GM21360 (cell line): ENCODE measurements around the gene CYB561.

ENCODE experiments used
- ATAC-seq: cut with Tn5 transposase; IDR thresholded peaks from one replicate; pipeline ENCODE4 v1.9.1; 2021; ENCODE audit warnings: mild to moderate bottlenecking, moderate library complexity; ENCODE audit not compliant: unreplicated experiment

Gene CYB561, protein sequence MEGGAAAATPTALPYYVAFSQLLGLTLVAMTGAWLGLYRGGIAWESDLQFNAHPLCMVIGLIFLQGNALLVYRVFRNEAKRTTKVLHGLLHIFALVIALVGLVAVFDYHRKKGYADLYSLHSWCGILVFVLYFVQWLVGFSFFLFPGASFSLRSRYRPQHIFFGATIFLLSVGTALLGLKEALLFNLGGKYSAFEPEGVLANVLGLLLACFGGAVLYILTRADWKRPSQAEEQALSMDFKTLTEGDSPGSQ

DNA sequence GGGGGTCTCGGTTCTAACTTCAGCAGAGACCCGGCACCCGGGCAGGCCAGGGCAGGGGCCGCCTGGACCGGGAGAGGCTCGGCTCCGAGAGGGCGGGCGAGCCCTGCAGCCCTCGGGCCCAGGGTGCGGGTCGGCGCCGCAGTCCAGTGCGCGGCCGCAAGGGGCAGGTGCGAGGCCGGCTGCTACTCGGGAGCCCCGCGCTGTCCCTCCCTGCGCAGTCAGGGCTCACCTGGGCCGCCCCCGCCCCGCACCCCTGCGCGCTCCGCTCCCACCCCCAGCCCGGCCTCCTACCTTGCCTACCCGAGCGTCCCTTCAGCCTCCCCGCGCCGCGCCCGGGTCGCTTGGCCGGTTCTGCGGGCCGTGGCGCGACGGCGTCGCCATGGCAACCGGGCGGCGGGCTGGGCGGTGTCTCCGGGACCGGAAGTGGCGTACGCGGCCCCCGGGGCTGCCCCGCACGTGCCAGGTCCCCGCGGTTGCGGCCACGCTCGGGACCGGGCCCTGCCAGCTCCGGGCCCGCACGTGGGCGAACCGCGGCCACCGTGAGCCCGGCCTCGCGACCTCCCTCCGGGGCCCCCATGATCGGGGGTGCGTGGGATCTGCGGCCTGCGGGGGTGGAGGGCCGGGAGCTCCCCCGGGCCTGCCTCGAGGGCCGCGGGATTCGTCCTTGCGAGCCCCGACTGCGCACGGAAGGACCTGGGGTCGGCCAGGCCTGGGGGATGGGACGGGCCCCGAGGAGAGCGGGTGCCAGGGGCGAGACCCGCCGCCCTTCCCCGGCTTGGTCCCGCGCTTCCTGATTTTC lies at the start of gene CYB561:
CYB561 (minus strand) TSS at position 353 of the 799 bp plus-strand sequence. CDS start 8,759 bp downstream, outside the sequence.
- ATAC-seq: peak; percentile 60

DNA sequence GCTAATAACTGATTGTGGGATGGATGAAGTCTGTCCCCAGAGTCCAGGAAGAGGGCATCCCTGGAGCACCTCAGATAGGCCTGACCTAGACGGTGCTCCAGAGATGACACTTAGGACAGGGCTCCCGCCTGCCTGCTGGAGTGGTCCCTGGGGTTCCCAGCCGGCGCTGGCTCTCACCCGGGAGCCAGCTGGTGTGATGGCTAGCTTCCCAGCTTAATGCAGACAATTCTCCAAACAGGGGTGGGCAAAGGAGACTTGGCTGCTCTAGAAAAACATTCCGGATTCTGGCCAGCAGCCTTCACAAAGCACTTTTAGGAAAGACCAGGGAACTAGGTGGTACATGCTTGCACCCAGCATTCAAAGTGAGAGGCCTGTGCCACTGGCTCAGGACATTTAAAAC lies 49.4 kb upstream of the CYB561 start:
- no peak for ATAC-seq

DNA sequence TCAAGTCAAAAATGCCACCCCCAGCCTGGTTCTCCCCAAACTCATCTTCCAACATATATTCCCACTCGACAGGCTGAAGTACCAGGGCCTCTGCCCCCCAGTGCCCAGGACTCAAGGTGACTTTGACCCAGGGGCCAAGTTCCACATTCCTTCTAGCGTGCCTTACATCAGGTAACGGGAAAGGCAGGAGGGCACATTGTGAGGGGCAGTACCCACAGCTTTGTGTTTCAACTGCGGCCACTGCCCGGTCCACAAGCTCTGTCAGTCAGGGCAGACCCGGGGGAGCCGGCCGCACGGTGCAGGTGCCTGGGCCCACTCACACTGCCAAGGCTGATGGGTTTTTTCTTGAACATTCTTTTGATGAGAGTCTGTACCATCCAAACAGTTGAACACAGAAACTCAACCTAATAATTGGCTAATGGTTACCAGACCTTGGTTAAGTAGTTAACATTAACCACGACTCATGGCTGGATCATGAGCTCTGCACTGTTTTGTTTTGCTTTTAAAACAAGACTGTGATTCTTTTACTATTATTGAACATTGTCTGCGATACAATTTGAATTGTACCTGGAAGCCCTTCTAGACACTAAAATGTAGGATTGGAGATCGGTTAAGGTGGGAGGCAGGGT lies 48.3 kb upstream of the CYB561 start:
- no peak for ATAC-seq

DNA sequence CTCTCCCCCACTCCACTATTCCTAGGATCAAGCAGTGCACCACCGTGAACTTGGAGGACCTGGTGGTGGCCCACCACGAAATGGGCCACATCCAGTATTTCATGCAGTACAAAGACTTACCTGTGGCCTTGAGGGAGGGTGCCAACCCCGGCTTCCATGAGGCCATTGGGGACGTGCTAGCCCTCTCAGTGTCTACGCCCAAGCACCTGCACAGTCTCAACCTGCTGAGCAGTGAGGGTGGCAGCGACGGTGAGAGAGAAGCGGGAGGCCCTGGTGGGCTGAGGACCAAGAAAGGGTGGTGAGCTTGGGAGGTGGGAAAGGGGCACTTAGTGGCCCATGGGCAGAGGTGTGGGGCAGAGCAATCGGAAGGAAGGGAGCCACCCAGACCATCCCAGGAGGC lies 47.3 kb upstream of the CYB561 start:
- ATAC-seq: no peak

DNA sequence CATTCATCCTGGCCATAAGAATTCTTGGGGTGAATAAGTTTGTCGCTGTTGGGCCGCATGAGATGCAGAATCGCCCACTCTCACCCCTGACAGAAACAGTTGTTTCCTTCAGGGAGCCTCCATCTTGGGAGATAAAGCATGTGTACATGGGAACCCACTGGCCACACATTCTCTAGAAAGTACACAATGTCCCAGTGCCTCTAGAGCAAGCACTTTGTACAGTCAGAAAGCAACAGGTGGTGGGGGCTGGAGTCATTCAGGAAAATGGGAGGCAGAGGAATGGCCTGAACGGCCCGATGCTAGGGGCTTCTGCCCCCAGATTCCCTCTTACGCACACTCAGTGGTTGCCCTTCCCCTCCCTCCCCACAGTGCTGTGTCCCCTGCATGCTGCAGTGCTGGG lies 46.8 kb upstream of the CYB561 start:
- no peak for ATAC-seq

DNA sequence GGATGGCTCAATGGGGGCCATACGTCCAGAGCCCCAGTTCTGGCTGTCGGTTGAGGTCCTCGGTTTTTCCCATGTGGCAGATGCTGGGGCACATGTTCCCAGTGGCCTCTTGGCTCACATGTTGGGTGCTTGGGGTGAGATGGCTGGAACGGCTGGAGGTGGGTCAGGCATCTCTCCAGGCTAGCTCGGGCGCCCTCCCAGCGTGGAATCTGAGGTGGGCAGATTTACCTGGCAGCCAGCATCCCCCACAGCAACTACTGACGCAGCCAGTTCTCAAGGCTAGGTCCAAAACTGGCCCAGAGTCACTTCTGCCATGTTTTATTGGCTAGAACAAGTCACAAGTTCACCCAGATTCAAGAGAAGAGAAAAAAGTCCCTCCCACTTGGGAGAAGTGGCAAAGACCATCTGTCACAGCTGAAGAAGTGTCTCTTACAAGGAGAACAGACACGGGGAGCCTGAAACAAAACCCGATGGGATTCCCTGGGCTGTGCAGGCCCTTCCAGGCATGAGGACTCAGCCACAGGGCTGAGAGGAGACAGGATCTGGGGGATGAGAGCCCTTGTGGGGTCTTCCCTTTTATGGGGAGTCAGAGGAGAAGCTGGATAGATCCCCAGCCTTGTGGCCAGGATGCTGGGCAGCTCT lies 46.0 kb upstream of the CYB561 start:
- no peak for ATAC-seq

DNA sequence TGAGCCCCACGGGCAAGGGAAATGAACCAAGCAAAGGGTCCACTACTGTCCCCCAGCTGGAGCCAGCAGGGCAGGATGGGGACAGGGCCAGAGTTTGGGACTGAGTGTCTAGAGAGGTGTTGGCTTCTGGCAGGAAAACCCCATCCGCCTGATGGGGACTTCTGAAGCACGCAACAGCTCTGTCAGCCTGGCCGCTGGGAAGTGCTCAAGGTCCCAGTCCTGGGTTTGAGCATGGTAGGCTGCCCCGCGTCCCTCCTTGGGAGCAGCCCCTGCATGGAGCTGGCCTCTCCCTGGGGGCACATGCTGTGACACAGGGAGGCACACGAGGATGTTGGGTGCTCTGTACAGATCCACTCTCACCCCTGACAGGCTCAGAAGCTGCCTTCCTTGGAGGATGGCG lies 45.3 kb upstream of the CYB561 start:
- no peak for ATAC-seq

DNA sequence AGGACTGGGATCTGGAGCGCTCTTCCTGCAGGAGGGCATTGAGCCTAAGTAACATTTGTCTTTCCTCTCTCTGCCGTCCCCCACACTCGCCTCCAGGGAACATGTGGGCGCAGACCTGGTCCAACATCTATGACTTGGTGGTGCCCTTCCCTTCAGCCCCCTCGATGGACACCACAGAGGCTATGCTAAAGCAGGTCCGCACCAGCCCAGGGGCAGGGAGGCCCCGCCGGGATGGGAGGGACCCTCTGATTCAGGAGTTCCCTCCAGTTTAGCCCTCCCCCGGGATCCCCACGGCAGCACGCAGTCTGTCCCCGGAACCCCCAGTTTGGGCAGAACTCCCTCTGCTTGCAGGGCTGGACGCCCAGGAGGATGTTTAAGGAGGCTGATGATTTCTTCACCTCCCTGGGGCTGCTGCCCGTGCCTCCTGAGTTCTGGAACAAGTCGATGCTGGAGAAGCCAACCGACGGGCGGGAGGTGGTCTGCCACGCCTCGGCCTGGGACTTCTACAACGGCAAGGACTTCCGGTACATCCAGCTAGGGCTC lies 44.8 kb upstream of the CYB561 start:
- no peak for ATAC-seq

DNA sequence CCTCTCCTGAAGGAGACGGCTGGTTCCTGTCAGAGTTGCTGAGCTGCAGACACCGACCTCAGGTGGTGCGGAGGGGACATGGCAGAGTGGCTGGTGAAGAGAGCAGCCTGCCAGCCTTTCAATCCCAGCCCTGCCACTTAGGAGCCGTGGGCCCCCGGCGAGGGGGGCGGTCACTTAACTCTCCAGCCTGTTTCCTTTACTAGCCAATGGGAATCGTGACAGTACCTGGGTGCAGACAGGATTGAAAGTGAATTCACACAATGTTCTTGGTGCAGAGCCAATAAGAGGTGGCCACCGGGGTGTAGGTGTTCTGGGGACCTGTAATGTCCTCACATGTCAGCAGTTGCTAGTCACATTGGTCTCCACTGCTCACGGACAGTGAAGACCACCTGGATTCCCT lies 44.2 kb upstream of the CYB561 start:
- ATAC-seq: no peak

DNA sequence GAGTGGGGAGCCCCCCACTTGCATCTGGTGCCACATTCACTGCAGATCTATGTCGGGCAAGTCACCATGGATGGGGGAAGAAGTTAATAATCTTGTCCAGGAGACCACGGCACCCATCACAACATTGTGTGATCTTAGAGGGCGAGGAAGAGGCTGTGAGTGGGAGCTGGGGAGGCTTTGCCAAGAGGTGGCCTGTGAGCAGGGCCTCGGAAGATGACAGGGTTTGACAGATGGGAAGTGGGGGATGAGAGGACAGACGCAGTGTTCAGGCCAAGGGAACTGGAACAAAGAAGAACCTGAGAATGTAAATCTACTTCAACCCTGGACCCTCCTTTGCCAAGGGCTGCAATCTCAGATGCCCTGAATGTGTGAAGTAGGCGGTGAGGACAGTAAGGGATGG lies 43.2 kb upstream of the CYB561 start:
- ATAC-seq: no peak

DNA sequence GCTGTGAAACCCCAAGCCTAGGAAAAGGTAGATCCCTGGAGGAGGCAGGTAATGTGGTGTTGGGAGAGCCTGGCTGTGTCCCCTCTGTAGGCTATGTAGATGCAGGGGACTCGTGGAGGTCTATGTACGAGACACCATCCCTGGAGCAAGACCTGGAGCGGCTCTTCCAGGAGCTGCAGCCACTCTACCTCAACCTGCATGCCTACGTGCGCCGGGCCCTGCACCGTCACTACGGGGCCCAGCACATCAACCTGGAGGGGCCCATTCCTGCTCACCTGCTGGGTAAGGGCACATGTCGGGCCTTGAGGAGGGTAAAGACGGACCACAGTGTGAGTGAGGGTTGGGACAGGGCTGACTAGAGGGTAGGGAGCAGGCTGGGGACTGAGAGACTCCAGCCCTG lies 42.7 kb upstream of the CYB561 start:
- ATAC-seq: no peak

DNA sequence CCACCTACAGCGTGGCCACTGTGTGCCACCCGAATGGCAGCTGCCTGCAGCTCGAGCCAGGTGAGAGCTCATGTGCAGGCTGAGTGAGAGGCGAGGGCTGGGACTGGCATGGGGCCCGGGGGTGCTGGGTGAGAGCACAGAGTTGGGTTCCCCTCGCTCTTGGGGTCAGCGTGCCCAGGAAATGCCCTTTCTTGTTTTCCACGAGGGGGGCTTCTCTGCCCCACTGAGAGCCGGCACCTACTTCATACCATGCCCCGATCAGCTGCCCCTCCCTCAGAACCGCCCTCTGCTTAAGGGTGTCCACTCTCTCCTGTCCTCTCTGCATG lies 40.9 kb upstream of the CYB561 start:
- ATAC-seq: no peak

DNA sequence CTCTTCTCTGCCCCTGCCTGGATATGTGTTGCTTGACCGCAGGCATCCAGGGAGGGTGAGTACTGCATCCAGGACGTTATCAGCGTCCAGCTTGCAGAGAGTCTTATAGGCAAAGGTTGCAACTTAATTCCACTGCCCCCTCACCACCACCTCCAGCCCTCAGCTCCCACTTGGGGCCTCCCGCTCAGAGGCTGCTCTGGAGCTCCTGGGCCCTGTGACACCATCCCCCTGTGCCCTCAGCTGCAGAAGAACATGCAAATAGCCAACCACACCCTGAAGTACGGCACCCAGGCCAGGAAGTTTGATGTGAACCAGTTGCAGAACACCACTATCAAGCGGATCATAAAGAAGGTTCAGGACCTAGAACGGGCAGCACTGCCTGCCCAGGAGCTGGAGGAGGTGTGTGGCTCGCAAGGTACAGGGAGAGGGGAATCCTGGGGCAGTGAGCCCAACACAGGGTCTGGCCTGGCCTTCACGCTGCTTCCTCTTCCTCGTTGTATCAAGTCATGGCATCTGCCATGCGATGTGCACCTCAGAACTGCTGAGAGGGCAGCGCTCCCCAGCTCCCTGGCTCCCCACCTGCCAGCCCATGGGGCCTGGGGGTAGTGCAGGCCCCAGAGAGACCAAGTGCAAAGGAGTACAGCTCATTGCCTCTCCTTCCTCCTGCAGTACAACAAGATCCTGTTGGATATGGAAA lies 40.4 kb upstream of the CYB561 start:
- ATAC-seq: no peak

DNA sequence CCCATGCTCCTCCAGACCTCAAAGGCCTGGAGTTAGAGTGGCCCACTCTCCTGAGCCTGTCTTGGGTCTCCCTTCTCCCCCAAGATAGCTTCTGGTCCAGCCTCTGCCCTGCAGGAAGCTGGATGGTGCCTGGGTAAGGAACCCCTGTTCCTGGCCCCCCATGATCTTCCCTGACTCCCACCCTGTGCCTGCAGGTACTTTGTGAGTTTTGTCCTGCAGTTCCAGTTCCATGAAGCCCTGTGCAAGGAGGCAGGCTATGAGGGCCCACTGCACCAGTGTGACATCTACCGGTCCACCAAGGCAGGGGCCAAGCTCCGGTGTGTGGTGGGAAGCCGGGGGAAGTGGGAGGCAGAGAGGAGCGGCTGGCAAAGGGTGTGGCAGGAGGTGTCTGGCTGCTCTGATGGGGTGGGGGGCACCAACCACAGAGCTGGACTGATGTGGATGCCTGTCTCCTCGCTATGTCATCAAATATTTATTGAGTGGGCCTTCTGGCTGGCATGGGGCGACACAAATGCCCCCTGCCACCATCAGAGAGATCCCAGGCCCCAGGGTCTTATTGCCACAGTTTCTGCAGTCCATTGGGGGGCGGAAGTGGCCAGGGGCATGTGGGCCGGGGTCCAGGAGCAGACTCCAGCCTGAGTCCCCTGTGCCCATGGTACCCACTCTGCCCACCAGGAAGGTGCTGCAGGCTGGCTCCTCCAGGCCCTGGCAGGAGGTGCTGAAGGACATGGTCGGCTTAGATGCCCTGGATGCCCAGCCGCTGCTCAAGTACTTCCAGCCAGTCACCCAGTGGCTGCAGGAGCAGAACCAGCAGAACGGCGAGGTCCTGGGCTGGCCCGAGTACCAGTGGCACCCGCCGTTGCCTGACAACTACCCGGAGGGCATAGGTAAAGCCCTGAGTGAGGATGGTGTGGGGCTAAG lies 37.8 kb upstream of the CYB561 start:
- ATAC-seq: no peak

DNA sequence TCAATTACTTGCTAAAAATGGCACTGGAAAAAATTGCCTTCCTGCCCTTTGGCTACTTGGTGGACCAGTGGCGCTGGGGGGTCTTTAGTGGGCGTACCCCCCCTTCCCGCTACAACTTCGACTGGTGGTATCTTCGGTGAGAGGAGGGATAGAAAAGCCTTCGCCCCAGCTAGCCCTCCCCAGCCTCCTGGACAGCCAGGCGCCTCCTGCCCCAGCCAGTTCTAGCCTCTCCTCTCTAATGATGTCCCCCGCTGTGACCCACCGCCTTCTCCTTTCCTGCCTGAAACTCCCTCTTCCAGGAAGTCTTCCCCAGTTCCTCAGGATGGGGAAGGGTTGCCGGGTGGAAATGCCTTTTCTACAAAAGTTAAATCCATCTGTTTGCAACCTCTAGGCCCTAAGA lies 36.9 kb upstream of the CYB561 start:
- ATAC-seq: no peak

DNA sequence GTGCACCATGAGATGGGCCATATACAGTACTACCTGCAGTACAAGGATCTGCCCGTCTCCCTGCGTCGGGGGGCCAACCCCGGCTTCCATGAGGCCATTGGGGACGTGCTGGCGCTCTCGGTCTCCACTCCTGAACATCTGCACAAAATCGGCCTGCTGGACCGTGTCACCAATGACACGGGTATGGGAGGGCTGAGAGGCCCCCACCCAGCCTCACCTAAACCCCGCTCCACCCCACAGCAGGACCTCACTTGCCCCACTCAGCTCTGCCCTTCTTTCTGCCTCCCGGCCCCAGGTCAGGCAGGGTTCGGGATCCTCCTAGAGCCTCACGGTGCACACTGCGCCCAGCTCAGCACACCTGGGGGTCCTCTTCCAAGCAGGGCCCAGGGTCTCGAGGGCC lies 36.4 kb upstream of the CYB561 start:
- ATAC-seq: no peak

DNA sequence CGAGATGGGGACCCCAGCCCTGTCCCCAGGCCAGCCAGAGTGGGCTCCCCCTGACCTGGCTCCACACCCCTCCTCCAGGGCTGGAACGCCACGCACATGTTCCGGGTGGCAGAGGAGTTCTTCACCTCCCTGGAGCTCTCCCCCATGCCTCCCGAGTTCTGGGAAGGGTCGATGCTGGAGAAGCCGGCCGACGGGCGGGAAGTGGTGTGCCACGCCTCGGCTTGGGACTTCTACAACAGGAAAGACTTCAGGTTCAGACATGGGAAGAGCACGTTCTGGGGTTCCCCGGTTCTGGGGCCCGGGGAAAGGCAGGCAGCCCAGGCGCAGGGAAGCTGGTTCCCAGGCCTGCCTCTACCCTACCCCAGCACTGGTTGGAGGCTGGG lies 35.4 kb upstream of the CYB561 start:
- no peak for ATAC-seq

DNA sequence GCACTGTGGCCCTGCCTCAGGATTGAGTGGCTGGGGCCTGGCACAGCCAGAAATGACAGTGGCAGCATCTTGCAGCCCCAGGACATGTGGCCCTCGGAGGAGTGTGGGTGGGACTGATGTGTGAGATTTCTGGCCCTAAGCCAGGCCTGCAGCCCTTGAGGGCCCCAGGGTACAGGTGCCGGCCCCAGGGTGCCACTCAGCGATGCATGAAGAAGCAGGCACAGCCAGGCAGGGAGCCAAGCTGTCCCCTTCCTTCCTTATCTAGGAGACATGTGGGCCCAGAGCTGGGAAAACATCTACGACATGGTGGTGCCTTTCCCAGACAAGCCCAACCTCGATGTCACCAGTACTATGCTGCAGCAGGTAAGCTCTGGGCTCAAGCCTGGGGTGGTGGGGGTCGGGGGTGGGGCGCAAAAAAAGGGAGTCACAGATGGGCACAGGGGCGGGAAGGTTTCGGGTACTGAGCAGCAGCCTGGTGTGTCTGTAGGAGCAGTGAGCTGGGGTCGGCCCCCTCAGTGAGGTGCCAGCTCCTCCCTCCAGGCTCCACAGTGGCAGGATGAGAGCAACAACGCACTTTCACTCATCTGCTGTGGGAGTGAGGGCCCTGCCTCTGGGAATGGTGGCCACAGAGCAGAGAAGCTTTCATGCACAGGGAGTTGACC lies 34.9 kb upstream of the CYB561 start:
- no peak for ATAC-seq

DNA sequence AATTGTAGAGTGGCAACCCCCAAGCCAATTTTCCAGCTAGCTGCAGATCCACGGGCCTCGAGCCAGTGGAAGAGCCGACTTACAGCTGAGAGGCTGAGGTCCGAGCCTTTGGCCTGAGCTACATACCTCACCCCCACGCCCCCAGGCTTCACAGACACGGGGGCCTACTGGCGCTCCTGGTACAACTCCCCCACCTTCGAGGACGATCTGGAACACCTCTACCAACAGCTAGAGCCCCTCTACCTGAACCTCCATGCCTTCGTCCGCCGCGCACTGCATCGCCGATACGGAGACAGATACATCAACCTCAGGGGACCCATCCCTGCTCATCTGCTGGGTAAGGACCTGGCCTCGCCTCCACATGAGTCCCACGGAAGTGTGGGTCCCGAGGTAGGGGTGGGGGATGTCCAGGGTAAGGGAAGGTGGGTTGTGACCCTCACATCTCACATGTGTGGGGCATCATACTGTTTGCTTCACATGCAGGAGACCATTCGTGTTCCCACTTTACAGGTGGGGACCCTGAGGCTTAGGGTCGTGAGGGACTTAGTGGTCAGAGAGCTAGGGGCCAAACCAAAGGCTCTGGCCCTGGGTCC lies 34.2 kb upstream of the CYB561 start:
- no peak for ATAC-seq
